Breast epithelium (tissue), 4 donors: ENCODE results near the gene POU2AF3. TPM values are rescaled to one million over a fixed set of nuclear protein-coding genes. Genes with fewer than 3 reads are reported as not detected.
"Not testable (repeated sequence)": the region's sequence is repeated elsewhere in the genome, so short reads cannot be mapped to it uniquely, and the experiment has no call there.

ENCODE experiments used
- DNase-seq, 2 donors: peaks; one replicate each; pipeline ENCODE4 v3.0.0-alpha.2; 2019; ENCODE audit warnings: low spot score in 2 of 2
- H3K27ac ChIP-seq, 2 donors: fragments of 200-600 bp; sonication (generic) in 1 of 2; one replicate each; pipeline ENCODE4 v1.5.1; 2016 to 2019; ENCODE audit warnings: mild to moderate bottlenecking in 1 of 2
- H3K27me3 ChIP-seq, 2 donors: fragments of 200-600 bp; sonication (generic) in 1 of 2; one replicate each; pipeline versions ENCODE4 v1.5.1 to v1.6.0; 2017 to 2019; ENCODE audit warnings: control low read depth in 1 of 2, mild to moderate bottlenecking in 1 of 2
- H3K36me3 ChIP-seq: fragments of 200-600 bp; one replicate; pipeline ENCODE4 v1.5.1; 2019
- H3K4me1 ChIP-seq, 2 donors: fragments of 200-600 bp; sonication (generic); one replicate each; pipeline ENCODE4 v1.5.1; 2016 to 2019; ENCODE audit warnings: control low read depth in 1 of 2
- H3K4me3 ChIP-seq, 3 donors: fragments of 200-600 bp; sonication (generic); 1 replicate in 2 of 3; 2 replicates in 1 of 3; pipeline ENCODE4 v1.5.1; 2016 to 2019; ENCODE audit warnings: mild to moderate bottlenecking in 3 of 3, moderate library complexity in 2 of 3
- H3K9me3 ChIP-seq, 2 donors: fragments of 200-600 bp; sonication (generic) in 1 of 2; one replicate each; pipeline ENCODE4 v1.5.1; 2016 to 2019; ENCODE audit warnings: control low read depth in 1 of 2
- POLR2A ChIP-seq: fragments of 450-650 bp; IDR thresholded peaks from one replicate; pipeline ENCODE4 v1.6.1; 2016; ENCODE audit warnings: antibody characterized with exemption, mild to moderate bottlenecking, moderate library complexity
- POLR2AphosphoS5 ChIP-seq, 3 donors: sonication (generic); formaldehyde crosslinking; IDR thresholded peaks; one replicate each; pipeline ENCODE4 v1.6.1; 2017; ENCODE audit warnings: antibody characterized with exemption in 3 of 3
- intact Hi-C: fragments of 100-400 bp; cut with DNase I; formaldehyde crosslinking; loops from one replicate; pipeline ENCODE4 v1.15.1; 2023; ENCODE audit warnings: low total_unique reads
- total RNA-seq, 3 donors: library from RNA; depleted of rRNA; stranded (reverse); fragments of >200 nt; gene quantifications; one replicate each; pipeline ENCODE4 v1.1.0, GENCODE V29; 2016
- TF ChIP-seq, protein P1 (sequence below), 3 donors: fragments of 450-650 bp; IDR thresholded peaks; one replicate each; pipeline ENCODE4 v1.5.1; 2016 to 2017; ENCODE audit warnings: antibody characterized with exemption in 3 of 3, mild to moderate bottlenecking in 3 of 3, moderate library complexity in 3 of 3

Gene POU2AF3
- total RNA-seq, 3 donors from 2014 or later = 1.4 to 3.6 (median 1.6) TPM

DNA sequence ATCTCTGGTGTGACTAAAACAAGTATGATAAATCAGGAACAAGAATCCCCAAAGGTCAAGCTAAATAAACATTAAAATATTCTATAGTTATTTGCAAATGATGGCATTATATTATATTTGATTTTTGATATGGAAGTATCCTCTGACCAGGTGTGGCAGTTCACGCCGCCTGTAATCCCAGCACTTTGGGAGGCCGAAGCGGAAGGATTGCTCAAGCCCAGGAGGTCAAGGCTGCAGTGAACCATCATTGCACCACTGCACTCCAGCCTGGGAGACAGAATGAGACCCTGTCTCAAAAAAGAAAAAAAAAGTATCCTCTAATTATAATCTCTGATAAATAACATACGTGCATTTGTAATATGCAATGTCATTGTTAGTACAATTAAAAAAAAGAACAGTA, 6.6 kb upstream of the POU2AF3 start:
- intact Hi-C loops = no loop called here
- no peaks in the 10 kb centered on the region for H3K9me3 ChIP-seq
- no peaks in the 10 kb centered on the region for H3K4me1 ChIP-seq
- no peak overlapping the region for H3K4me3 ChIP-seq
- TF ChIP-seq POLR2AphosphoS5 (IDR thresholded peaks at IDR 0.05) (no peak), POLR2A (no peak)
- TF ChIP-seq, protein P1, sequence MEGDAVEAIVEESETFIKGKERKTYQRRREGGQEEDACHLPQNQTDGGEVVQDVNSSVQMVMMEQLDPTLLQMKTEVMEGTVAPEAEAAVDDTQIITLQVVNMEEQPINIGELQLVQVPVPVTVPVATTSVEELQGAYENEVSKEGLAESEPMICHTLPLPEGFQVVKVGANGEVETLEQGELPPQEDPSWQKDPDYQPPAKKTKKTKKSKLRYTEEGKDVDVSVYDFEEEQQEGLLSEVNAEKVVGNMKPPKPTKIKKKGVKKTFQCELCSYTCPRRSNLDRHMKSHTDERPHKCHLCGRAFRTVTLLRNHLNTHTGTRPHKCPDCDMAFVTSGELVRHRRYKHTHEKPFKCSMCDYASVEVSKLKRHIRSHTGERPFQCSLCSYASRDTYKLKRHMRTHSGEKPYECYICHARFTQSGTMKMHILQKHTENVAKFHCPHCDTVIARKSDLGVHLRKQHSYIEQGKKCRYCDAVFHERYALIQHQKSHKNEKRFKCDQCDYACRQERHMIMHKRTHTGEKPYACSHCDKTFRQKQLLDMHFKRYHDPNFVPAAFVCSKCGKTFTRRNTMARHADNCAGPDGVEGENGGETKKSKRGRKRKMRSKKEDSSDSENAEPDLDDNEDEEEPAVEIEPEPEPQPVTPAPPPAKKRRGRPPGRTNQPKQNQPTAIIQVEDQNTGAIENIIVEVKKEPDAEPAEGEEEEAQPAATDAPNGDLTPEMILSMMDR (IDR thresholded peaks at IDR 0.05) = no peak
- H3K36me3 ChIP-seq = no peaks in the 10 kb centered on the region
- DNase-seq = no peak
- H3K27me3 ChIP-seq = no peaks in the 10 kb centered on the region
- no peak overlapping the region for H3K27ac ChIP-seq

DNA sequence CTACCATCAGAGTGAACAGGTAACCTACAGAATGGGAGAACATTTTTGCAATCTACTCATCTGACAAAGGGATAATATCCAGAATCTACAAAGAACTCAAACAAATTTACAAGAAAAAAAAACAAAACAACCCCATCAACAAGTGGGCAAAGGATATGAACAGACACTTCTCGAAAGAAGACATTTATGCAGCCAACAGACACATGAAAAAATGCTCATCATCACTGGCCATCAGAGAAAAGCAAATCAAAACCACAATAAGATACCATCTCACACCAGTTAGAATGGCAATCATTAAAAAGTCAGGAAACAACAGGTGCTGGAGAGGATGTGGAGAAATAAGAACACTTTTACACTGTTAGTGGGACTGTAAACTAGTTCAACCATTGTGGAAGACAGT, 5.9 kb upstream of the POU2AF3 start:
- H3K9me3 ChIP-seq, H3K4me1 ChIP-seq, H3K27ac ChIP-seq, H3K36me3 ChIP-seq, intact Hi-C loops, H3K27me3 ChIP-seq, H3K4me3 ChIP-seq, DNase-seq: not testable (repeated sequence)

DNA sequence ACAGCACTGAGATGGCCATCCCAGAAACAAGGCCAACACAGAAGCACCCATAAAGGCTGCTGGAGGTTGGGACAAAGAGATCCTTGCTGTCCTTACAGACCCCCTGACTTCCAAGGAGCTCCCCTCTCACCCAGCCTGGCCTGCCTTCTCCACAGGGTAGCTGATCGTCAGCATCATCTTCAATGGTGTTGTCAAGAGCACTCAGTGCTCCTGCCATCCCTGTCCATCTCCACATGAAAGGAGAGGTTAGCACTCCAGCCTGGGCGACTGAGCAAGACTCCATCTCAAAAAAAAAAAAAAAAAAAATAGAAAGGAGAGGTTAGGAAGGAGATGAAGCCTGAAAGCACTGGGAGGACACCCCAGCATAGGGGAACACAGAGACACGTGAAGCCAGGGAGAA, 2.1 kb upstream of the POU2AF3 start:
- no peaks in the 10 kb centered on the region for H3K9me3 ChIP-seq
- H3K27ac ChIP-seq = no peak overlapping the region
- no peaks in the 10 kb centered on the region for H3K36me3 ChIP-seq
- no peak for DNase-seq
- TF ChIP-seq, protein P1 (IDR thresholded peaks at IDR 0.05) = no peak
- no peak for TF ChIP-seq POLR2AphosphoS5 (IDR thresholded peaks at IDR 0.05)
- TF ChIP-seq POLR2A = no peak
- intact Hi-C loops = no loop called here
- no peaks in the 10 kb centered on the region for H3K27me3 ChIP-seq
- H3K4me1 ChIP-seq = peaks cover 0 to 6% of the 10 kb centered on the region in 2 donors
- H3K4me3 ChIP-seq = no peak overlapping the region

DNA sequence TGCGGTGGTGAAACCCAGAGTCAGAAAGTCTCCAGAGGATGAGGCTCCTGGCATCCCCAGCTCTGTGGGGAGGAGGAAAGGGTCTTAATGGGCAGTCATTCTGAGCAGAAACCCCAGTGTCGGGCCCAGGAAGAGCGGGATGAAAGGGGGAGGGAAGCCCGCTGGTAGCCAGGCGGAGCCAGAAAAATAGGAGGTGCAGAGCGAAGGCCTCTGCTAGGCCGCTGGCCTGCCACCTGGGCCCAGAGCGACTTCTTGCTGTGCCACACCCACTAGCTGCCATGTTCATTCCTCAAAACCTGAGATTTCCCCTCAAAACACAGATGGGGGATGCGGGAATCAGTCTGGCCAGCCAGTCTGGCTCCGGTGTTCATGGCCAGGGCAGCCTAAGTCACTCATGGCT, 650 bp upstream of the POU2AF3 start:
- Histone ChIP-seq H3K36me3 (no peaks in the 10 kb centered on the region), H3K9me3 (no peaks in the 10 kb centered on the region), H3K4me3 (no peak overlapping the region), H3K27me3 (no peaks in the 10 kb centered on the region), H3K4me1 (peaks cover 0 to 6% of the 10 kb centered on the region in 2 donors), H3K27ac (peak overlapping the region in 1 of 2 donors; percentile 30)
- TF ChIP-seq POLR2A = no peak
- no peak for TF ChIP-seq POLR2AphosphoS5 (IDR thresholded peaks at IDR 0.05)
- intact Hi-C loops = no loop called here
- no peak for DNase-seq

DNA sequence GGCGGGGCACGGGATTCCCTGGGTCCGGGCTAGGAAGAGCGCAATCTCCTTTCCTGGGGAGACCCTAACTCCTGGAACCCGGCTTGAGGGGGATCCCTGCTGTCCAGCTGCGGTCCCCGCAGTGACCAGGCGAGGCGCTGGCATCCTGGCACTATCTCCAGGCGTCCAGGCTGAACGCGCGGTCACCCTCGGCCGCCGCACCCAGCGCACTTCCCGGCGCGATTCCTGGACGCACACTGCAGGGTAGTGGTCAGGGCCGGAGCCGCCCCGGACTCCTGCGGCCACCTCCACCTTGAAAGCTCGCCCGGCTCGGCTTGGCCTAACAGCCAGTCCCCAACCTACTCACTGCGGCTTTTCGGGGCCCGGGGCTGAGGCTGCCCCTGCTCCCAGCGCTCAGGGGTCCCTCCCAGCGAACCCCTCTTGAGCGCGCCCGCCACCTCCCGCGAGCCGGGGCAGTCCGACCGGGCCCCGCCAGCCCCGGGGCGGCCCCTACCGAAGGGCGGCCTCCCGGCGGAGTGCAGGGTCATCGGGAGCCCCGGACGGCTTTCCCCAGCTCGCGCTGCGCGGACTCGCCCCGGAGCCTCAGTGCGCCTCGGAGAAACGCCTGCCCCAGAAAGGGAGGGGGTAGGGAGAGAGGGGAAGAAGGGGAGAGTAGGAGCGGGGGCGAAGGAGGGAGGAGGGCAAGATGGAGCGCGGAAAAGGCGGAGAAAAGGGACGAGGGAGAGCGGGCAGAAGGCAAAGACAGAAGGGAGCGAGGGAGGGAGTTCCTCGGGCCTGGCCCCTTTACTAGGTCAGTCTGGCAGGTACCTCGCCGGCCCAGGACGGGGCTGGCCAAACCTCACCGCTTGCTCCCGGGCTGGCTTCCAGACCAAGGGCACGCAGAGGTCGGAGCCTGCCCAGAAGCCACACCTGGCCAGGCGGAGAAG, 1.0 kb downstream of the POU2AF3 start:
- peak overlapping the region; percentile 66 to 74 (median 66) for H3K4me3 ChIP-seq
- TF ChIP-seq POLR2A (no peak), POLR2AphosphoS5 (IDR thresholded peaks at IDR 0.05) (peak in 1 of 3 donors; percentile 52)
- TF ChIP-seq, protein P1 (IDR thresholded peaks at IDR 0.05) = peak; percentile 43 to 71 (median 56)
- H3K27ac ChIP-seq = peak overlapping the region; percentile 89 to 92
- no peaks in the 10 kb centered on the region for H3K9me3 ChIP-seq
- no peaks in the 10 kb centered on the region for H3K36me3 ChIP-seq
- peaks cover 0 to 6% of the 10 kb centered on the region in 2 donors for H3K4me1 ChIP-seq
- intact Hi-C loops = no loop called here
- peak in 1 of 2 donors; percentile 47 for DNase-seq
- no peaks in the 10 kb centered on the region for H3K27me3 ChIP-seq

DNA sequence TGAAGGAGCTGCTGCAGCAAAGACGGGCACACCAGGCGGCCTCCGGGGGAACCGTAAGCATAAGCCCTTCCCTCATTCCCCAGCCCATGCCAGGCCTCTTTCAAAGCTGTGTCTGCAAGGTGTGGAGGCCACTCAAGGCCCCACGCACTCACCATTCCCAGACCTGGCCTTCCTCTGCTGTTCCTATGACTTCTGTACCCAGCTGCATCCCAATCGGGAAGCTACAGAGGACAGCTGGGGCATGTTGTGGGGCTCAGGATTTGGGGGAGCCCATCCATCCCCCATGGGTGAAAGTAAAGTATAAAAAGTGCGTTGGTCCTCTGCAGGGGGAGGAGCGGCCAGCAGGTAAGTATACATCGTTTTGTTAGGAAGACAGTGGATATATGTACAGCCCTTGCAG, 2.2 kb downstream of the POU2AF3 start:
- Histone ChIP-seq H3K36me3 (no peaks in the 10 kb centered on the region), H3K4me3 (no peak overlapping the region), H3K4me1 (peaks cover 0 to 6% of the 10 kb centered on the region in 2 donors), H3K27ac (peak overlapping the region; percentile 33 to 89), H3K27me3 (no peaks in the 10 kb centered on the region), H3K9me3 (no peaks in the 10 kb centered on the region)
- DNase-seq = no peak
- TF ChIP-seq, protein P1 (IDR thresholded peaks at IDR 0.05) = no peak
- TF ChIP-seq POLR2A (no peak), POLR2AphosphoS5 (IDR thresholded peaks at IDR 0.05) (no peak)
- intact Hi-C loops = no loop called here
